Fibroblast of the aortic adventitia (primary cell): ENCODE results near the gene VMO1. TPM values are rescaled to one million over a fixed set of nuclear protein-coding genes. Genes with fewer than 3 reads are reported as not detected.

Experiments used
- DNase-seq: peaks from one replicate; pipeline ENCODE4 v3.0.0-alpha.2; 2010; ENCODE audit warnings: low read depth
- H3K4me3 ChIP-seq: 2 replicates; pipeline ENCODE4 v1.5.1; 2011; ENCODE audit warnings: low read depth, mild to moderate bottlenecking, control low read depth, low read length, moderate library complexity
- CTCF ChIP-seq: IDR thresholded peaks from 2 replicates; pipeline ENCODE4 v1.5.1; 2011; ENCODE audit warnings: mild to moderate bottlenecking, low read length, control low read depth, inconsistent platforms; ENCODE audit not compliant: insufficient read depth
- total RNA-seq: library from RNA; depleted of rRNA; stranded (reverse); fragments of >200 nt; gene quantifications from 2 replicates; pipeline ENCODE4 v1.2.3, GENCODE V29; 2012; ENCODE audit warnings: low replicate concordance

The VMO1 gene
- total RNA-seq, 1 donor: 0.27 TPM

- no peak overlapping the region for H3K4me3 ChIP-seq
- no peak for TF ChIP-seq CTCF
- no peak for DNase-seq
These were observed 24.6 kb upstream of the VMO1 start for GRCh38 chr17:4810696-4811290.

DNA sequence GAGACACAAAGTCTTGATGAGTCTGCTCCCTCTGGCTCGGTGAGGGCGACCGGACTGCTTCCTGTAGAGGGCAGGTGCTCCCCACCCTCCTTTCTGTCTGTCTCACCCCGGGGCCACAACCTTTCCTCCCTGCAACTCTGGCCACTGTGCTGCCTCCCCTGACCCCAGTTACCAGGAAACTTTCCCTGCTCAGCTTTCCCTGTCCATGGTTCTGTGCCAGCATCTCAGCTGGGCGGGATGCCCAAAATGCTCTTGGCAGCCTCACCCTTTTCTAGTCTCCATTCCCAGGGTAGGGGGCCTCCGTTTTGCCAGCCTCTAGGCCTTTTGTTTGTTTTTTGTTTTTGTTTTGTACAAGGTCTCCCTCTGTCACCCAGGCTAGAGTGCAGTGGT is 22.2 kb upstream of the VMO1 start:
- no peak for TF ChIP-seq CTCF
- peak; percentile 49 for DNase-seq
- H3K4me3 ChIP-seq: peak overlapping the region; percentile 77

- no peak for DNase-seq
- H3K4me3 ChIP-seq: peak overlapping the region; percentile 77
- no peak for TF ChIP-seq CTCF
These were observed 21.6 kb upstream of the VMO1 start for GRCh38 chr17:4807605-4808377.

DNA sequence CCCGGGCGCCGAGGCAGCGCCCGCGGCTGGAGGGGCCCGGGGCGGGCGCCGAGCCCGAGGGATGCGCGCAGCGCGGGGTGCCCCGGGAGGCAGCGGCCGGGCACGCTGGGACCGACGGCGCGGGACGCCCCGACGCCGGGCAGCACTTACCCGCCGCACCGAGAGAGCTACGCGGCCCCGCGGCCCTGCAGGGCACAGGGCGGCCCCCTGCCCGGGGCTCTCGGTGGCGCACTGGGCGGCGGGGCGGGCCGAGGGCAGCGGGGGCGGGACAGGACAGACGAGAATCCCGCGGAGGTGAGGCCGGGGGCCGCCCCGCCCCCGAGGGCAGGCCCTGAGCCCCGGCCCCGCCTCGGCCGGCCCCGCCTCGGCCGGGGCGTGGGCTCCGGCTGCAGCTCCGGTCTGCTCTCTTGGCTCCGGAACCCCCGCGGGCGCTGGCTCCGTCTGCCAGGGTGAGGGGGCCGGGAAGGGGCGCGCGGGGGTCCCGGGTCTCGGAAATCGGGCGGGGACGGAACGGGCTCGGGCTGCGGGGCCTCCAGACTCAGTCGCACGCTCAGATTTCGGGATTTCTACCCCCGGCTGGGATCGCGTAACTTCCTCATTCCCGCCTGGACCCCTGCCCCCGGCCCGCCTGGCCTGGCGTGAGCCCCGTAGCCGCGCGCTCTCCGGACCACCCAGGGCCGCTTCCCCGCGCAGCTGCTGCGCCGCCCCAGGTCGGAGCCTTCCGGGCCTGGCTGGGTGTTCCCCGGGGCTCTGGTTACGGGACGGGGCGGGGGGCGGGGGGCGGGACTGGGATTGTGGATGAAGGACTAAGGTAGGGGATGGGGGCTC is 20.8 kb upstream of the VMO1 start, which contains the start of gene PLD2:
Gene PLD2 (plus strand): TSS at position 376 of the 828 bp plus-strand sequence. CDS start 621 bp downstream, outside the sequence.
- peak; percentile 57 for DNase-seq
- H3K4me3 ChIP-seq: peak within 1 kb of the TSS; percentile 77
- no peak for TF ChIP-seq CTCF

DNA sequence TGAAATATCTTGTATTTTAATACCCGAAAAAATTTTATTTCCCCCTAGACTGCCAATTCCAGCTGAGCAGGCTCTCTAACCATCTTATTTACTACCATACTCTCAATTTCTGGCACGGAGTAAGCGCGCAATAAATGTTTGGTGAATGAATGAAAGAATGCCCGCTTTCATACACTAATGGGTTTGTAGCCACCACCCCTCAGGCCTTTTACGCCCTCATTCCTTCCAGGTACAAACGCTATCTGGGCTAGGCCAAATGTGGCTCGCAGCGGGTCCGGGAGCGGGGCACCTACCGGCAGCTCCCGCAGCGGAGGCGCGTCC is 20.3 kb upstream of the VMO1 start:
- no peak for DNase-seq
- TF ChIP-seq CTCF: no peak
- H3K4me3 ChIP-seq: peak overlapping the region; percentile 76

DNA sequence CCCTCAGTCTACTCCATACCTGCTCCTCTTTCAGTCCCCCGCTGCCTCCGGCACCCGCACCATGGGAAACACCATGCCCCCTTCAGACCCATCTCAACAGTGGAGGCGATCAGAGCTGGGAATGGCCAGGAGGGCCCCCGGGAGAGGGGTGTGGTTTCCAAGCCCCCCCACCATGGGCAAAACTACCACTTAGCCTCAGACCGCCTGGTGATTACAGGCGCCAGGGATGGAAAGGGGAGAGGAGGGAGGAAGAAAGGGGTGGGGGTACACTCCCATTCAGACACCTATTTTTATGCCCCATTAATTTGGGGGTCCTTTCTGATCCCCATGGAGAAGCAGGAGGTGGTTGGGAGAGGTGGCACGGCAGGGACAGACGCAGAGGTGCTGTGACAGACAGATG is 16.1 kb upstream of the VMO1 start, which contains the start of gene C17orf114:
Gene C17orf114 (minus strand): TSS at position 101 of the 400 bp plus-strand sequence.
- TF ChIP-seq CTCF: no peak
- H3K4me3 ChIP-seq: no peak within 1 kb of the TSS
- no peak for DNase-seq
